ENCODE data around the gene GSN.

GSN gene

GRCh38 chr9:121267689-121268597, at the start of gene GSN:
TSS of gene GSN (plus strand) at chr9:121268162. CDS start at chr9:121301972, 33,810 bp downstream.
- Histone ChIP-seq H3K27me3 (ENCODE audit: control insufficient read depth, insufficient read depth, low read length) (peaks cover 70% of the 10 kb centered on the region), H3K4me1 (ENCODE audit: control insufficient read depth, insufficient read depth, low read length) (peaks cover 31% of the 10 kb centered on the region), H3K4me3 (ENCODE audit: low read depth, low read length) (peak within 1 kb of the TSS; percentile 85), H3K27ac (ENCODE audit: low read depth, low read length) (no peak within 1 kb of the TSS), H3K9me3 (ENCODE audit: control insufficient read depth, insufficient read depth, low read depth, low read length) (no peaks in the 10 kb centered on the region), H3K36me3 (ENCODE audit: control insufficient read depth, insufficient read depth, low read length) (no peaks in the 10 kb centered on the region), H3K9ac (ENCODE audit: low read length) (peak within 1 kb of the TSS; percentile 64)

DNA sequence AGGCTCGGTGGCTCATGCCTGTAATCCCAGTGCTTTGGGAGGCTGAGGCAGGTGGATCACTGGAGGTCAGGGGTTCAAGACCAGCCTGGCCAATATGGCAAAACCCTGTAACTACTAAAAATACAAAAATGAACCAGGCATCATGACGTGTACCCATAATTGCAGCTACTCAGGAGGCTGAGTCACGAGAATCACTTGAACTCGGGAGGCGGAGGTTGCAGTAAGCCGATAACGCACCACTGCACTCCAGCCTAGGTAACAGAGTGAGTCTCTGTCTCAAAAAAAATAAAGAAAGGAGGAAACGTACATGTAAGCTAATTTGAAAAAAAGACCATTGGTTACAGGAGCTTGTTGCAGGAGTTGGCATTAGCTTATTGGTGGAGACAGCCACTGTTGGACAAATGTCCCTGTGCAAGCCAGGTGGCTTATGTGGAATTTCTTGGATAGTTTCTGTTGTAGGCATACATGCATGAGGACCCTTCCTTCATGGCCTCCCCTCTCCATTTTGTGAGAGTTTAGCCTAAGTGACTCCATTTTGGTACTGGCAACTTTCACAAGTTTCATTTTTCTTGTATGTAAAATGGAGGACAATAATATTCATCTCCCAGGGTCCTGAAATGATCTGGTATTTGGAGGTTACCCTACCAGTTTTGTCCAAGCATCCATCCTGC, 49.5 kb upstream of the GSN start:
- Histone ChIP-seq H3K27ac (ENCODE audit: low read depth, low read length) (no peak overlapping the region), H3K27me3 (ENCODE audit: control insufficient read depth, insufficient read depth, low read length) (no peaks in the 10 kb centered on the region), H3K4me1 (ENCODE audit: control insufficient read depth, insufficient read depth, low read length) (peaks cover 25% of the 10 kb centered on the region), H3K4me3 (ENCODE audit: low read depth, low read length) (no peak overlapping the region), H3K9ac (ENCODE audit: low read length) (no peak overlapping the region), H3K9me3 (ENCODE audit: control insufficient read depth, insufficient read depth, low read depth, low read length) (no peaks in the 10 kb centered on the region), H3K36me3 (ENCODE audit: control insufficient read depth, insufficient read depth, low read length) (no peaks in the 10 kb centered on the region)

- Histone ChIP-seq H3K27ac (ENCODE audit: low read depth, low read length) (no peak overlapping the region), H3K36me3 (ENCODE audit: control insufficient read depth, insufficient read depth, low read length) (no peaks in the 10 kb centered on the region), H3K27me3 (ENCODE audit: control insufficient read depth, insufficient read depth, low read length) (no peaks in the 10 kb centered on the region), H3K9ac (ENCODE audit: low read length) (no peak overlapping the region), H3K9me3 (ENCODE audit: control insufficient read depth, insufficient read depth, low read depth, low read length) (no peaks in the 10 kb centered on the region), H3K4me3 (ENCODE audit: low read depth, low read length) (no peak overlapping the region), H3K4me1 (ENCODE audit: control insufficient read depth, insufficient read depth, low read length) (peaks cover 23% of the 10 kb centered on the region)
Observed at GRCh38 chr9:121219530-121219929, 48.4 kb upstream of the GSN start.

GRCh38 chr9:121220996-121221663, 46.8 kb upstream of the GSN start:
- Histone ChIP-seq H3K4me1 (ENCODE audit: control insufficient read depth, insufficient read depth, low read length) (peaks cover 23% of the 10 kb centered on the region), H3K4me3 (ENCODE audit: low read depth, low read length) (0 out of 2 replicates have a peak overlapping the region, but pooled peaks have one; percentile 14), H3K27ac (ENCODE audit: low read depth, low read length) (peak overlapping the region; percentile 32), H3K36me3 (ENCODE audit: control insufficient read depth, insufficient read depth, low read length) (no peaks in the 10 kb centered on the region), H3K9me3 (ENCODE audit: control insufficient read depth, insufficient read depth, low read depth, low read length) (no peaks in the 10 kb centered on the region), H3K9ac (ENCODE audit: low read length) (peak overlapping the region; percentile 27), H3K27me3 (ENCODE audit: control insufficient read depth, insufficient read depth, low read length) (no peaks in the 10 kb centered on the region)

GRCh38 chr9:121221664-121222055, 46.3 kb upstream of the GSN start:
- H3K4me1 ChIP-seq (ENCODE audit: control insufficient read depth, insufficient read depth, low read length): peaks cover 23% of the 10 kb centered on the region
- no peaks in the 10 kb centered on the region for H3K27me3 ChIP-seq (ENCODE audit: control insufficient read depth, insufficient read depth, low read length)
- peak overlapping the region; percentile 32 for H3K27ac ChIP-seq (ENCODE audit: low read depth, low read length)
- H3K36me3 ChIP-seq (ENCODE audit: control insufficient read depth, insufficient read depth, low read length): no peaks in the 10 kb centered on the region
- peak overlapping the region; percentile 27 for H3K9ac ChIP-seq (ENCODE audit: low read length)
- no peaks in the 10 kb centered on the region for H3K9me3 ChIP-seq (ENCODE audit: control insufficient read depth, insufficient read depth, low read depth, low read length)
- H3K4me3 ChIP-seq (ENCODE audit: low read depth, low read length): 0 out of 2 replicates have a peak overlapping the region, but pooled peaks have one; percentile 14

- Histone ChIP-seq H3K9ac (ENCODE audit: low read length) (no peak overlapping the region), H3K4me1 (ENCODE audit: control insufficient read depth, insufficient read depth, low read length) (peaks cover 23% of the 10 kb centered on the region), H3K4me3 (ENCODE audit: low read depth, low read length) (no peak overlapping the region), H3K36me3 (ENCODE audit: control insufficient read depth, insufficient read depth, low read length) (no peaks in the 10 kb centered on the region), H3K27me3 (ENCODE audit: control insufficient read depth, insufficient read depth, low read length) (no peaks in the 10 kb centered on the region), H3K27ac (ENCODE audit: low read depth, low read length) (no peak overlapping the region), H3K9me3 (ENCODE audit: control insufficient read depth, insufficient read depth, low read depth, low read length) (no peaks in the 10 kb centered on the region)
Observed at GRCh38 chr9:121222524-121223171, 45.3 kb upstream of the GSN start.

DNA sequence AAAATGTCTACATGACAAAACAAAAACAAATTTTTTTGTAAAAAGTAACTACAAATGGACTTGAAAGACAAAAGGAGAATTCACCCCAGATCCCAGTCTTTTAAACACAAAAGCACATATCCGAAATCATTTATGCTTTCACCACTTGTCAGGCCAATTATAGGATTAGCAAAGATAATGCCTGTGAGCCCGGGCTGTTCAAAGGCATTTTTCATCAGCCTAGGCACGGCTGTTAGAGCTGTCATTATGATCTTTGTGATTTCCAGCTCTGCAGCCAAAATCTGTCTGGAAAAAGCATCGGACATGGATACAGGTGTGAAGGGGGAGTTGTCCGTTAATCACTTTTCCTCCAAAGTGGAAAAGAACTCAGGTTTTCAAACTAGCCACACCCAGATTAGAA, 42.7 kb upstream of the GSN start:
- no peak overlapping the region for H3K9ac ChIP-seq (ENCODE audit: low read length)
- no peaks in the 10 kb centered on the region for H3K36me3 ChIP-seq (ENCODE audit: control insufficient read depth, insufficient read depth, low read length)
- no peak overlapping the region for H3K27ac ChIP-seq (ENCODE audit: low read depth, low read length)
- no peak overlapping the region for H3K4me3 ChIP-seq (ENCODE audit: low read depth, low read length)
- no peaks in the 10 kb centered on the region for H3K9me3 ChIP-seq (ENCODE audit: control insufficient read depth, insufficient read depth, low read depth, low read length)
- peaks cover 15% of the 10 kb centered on the region for H3K4me1 ChIP-seq (ENCODE audit: control insufficient read depth, insufficient read depth, low read length)
- H3K27me3 ChIP-seq (ENCODE audit: control insufficient read depth, insufficient read depth, low read length): no peaks in the 10 kb centered on the region

- Histone ChIP-seq H3K36me3 (ENCODE audit: control insufficient read depth, insufficient read depth, low read length) (no peaks in the 10 kb centered on the region), H3K27me3 (ENCODE audit: control insufficient read depth, insufficient read depth, low read length) (no peaks in the 10 kb centered on the region), H3K4me3 (ENCODE audit: low read depth, low read length) (no peak overlapping the region), H3K27ac (ENCODE audit: low read depth, low read length) (no peak overlapping the region), H3K9ac (ENCODE audit: low read length) (no peak overlapping the region), H3K9me3 (ENCODE audit: control insufficient read depth, insufficient read depth, low read depth, low read length) (no peaks in the 10 kb centered on the region), H3K4me1 (ENCODE audit: control insufficient read depth, insufficient read depth, low read length) (peaks cover 9% of the 10 kb centered on the region)
Observed at GRCh38 chr9:121226175-121226574, 41.8 kb upstream of the GSN start.

DNA sequence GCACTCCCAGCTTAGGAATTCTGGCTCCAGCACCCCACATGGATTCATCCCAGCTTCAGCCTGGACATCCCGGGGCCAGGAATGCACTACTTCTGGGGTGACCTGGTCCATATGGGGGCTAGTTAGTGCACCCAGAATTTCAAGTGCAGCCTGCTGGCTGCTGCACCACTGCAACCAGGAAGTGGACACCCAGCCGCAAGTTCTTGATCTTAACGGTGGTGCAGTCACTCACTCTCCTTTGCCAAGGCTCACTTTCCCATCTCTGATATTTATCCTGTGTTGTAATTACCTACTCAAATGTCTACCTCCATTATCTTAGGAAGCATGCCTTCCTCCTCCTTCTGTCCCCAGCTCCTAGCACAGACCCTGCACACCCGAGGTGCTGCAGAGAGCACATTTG, 40.1 kb upstream of the GSN start:
- Histone ChIP-seq H3K9ac (ENCODE audit: low read length) (no peak overlapping the region), H3K27me3 (ENCODE audit: control insufficient read depth, insufficient read depth, low read length) (no peaks in the 10 kb centered on the region), H3K9me3 (ENCODE audit: control insufficient read depth, insufficient read depth, low read depth, low read length) (no peaks in the 10 kb centered on the region)

DNA sequence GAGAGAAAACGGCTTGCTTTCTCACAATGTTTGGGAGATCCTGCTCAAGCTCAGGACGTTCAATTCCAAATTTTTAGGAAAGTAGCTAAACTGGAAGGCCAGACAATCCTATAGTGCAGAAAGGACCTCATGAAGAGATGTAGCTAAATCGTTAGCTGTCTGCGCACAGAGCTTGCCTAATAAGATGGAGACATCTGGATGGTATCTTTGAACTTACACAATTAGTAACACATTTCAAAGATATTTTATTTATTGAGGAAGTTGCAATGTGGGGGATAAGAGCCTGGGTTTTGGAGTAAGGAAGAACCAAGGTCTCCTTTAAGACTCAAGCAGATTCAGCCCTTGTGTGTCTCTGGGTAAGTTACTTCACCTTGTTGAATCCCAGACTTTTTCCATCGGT, 37.7 kb upstream of the GSN start:
- Histone ChIP-seq H3K36me3 (ENCODE audit: control insufficient read depth, insufficient read depth, low read length) (no peaks in the 10 kb centered on the region), H3K9me3 (ENCODE audit: control insufficient read depth, insufficient read depth, low read depth, low read length) (no peaks in the 10 kb centered on the region), H3K4me1 (ENCODE audit: control insufficient read depth, insufficient read depth, low read length) (peaks cover 4% of the 10 kb centered on the region; the same call in 1 of the 2 replicates), H3K9ac (ENCODE audit: low read length) (no peak overlapping the region), H3K27me3 (ENCODE audit: control insufficient read depth, insufficient read depth, low read length) (no peaks in the 10 kb centered on the region), H3K4me3 (ENCODE audit: low read depth, low read length) (no peak overlapping the region), H3K27ac (ENCODE audit: low read depth, low read length) (no peak overlapping the region)

More for the DNA sequence above, 40.1 kb upstream of the GSN start:
- H3K4me3 ChIP-seq (ENCODE audit: low read depth, low read length): no peak overlapping the region
- no peaks in the 10 kb centered on the region; the same call in 1 of the 2 replicates for H3K4me1 ChIP-seq (ENCODE audit: control insufficient read depth, insufficient read depth, low read length)
- H3K36me3 ChIP-seq (ENCODE audit: control insufficient read depth, insufficient read depth, low read length): no peaks in the 10 kb centered on the region
- H3K27ac ChIP-seq (ENCODE audit: low read depth, low read length): no peak overlapping the region
